ENCODE results near the gene WNT9B. TPM values are rescaled to one million over a fixed set of nuclear protein-coding genes. Genes with fewer than 3 reads are reported as not detected.
"Not testable (repeated sequence)": the region's sequence is repeated elsewhere in the genome, so short reads cannot be mapped to it uniquely, and the experiment has no call there.

The WNT9B gene
- total RNA-seq, 1 donor from 2014 or later, result 0.42 TPM

GRCh38 chr17:46820592-46821450 is 30.6 kb upstream of the WNT9B start:
- intact Hi-C loops (cut with micrococcal nuclease), result no loop called here

GRCh38 chr17:46821482-46822387 is 29.6 kb upstream of the WNT9B start:
- intact Hi-C loops (cut with micrococcal nuclease), result no loop called here
- DNase-seq, result no peak
- ATAC-seq, result no peak

More at GRCh38 chr17:46820592-46821450, 30.6 kb upstream of the WNT9B start:
- DNase-seq (no peak), ATAC-seq (no peak)

GRCh38 chr17:46822388-46822921 is 28.9 kb upstream of the WNT9B start:
- no peak for ATAC-seq
- intact Hi-C loops (cut with micrococcal nuclease), result no loop called here
- DNase-seq, result no peak

GRCh38 chr17:46823657-46824056 is 27.7 kb upstream of the WNT9B start:
- intact Hi-C loops (cut with micrococcal nuclease), result no loop called here
- DNase-seq (no peak), ATAC-seq (no peak)

DNA sequence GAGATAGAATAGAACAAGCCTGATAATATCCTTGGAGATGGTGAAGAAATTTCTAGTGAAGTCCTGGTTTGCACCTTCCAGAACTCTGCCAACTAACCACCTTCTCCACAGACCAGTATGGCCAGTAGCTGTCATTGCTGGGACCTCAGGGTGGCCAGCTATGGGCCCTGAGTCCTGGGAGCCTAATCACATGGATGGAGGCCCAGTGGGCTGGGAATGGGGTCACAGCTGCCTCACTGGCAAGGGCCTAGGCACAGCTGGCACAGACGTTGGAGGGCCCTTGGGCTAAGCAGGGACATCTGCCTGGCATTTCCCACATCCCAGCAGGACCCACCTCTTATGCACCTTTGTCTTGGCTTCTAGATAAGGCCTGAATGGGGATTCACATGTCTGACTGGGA is 25.3 kb upstream of the WNT9B start:
- DNase-seq, result no peak
- intact Hi-C loops (cut with micrococcal nuclease), result no loop called here
- ATAC-seq, result no peak

DNA sequence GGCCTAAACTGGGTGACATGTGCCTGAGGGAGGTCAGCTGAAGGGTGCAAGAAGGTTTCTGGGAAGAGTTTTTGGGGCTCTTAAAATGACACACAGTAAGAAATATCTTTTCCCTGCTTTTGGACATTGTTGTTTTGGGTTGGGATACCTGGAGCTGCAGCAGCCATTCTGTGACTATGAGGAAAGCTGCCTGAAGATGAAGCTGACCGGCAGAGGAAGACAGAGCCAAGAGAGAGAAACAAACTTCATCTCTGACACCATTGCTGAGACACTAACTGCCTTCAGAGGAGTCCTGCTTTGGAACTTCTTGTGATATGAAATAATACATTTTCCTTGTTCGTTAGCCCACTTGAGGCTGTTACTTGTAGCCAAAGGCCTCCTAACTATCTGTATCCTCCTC is 24.1 kb upstream of the WNT9B start:
- ATAC-seq, result no peak
- DNase-seq, result no peak
- intact Hi-C loops (cut with micrococcal nuclease), result no loop called here

- DNase-seq, result no peak
- ATAC-seq, result no peak
- intact Hi-C loops (cut with micrococcal nuclease), result no loop called here
Measured at GRCh38 chr17:46831573-46832330, 19.6 kb upstream of the WNT9B start.

DNA sequence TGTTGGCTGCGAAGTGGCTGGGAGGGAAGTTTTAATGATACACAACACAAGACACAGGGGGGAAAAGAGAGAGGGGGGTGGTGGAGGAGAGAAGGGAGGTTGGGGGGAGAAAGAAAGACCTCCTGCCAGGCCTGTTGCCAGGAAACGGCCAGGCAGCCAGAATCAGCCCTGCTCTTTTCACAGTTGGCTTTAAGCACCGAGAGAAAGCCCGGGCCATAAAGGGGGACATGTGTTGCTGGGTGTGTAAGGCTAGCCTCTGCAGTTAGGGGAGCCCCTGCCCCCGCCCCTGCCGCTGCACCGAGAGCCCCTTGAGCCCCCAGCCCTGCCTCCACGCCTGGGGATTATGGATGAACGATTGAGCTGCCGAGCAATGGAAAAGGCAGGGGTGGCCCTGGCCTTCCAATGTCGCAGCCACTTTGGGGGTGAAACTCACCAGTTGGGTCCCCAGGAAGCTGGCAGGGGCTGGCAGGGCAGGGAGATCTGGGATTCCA is 19.0 kb upstream of the WNT9B start:
- DNase-seq (no peak), ATAC-seq (no peak)
- intact Hi-C loops (cut with micrococcal nuclease), result no loop called here

GRCh38 chr17:46832945-46833839 is 18.2 kb upstream of the WNT9B start:
- DNase-seq (peak; percentile 43), ATAC-seq (peak; percentile 73)
- intact Hi-C loops (cut with micrococcal nuclease), result no loop called here

- DNase-seq (no peak), ATAC-seq (no peak)
- intact Hi-C loops (cut with micrococcal nuclease), result no loop called here
Measured at GRCh38 chr17:46833840-46834208, 17.6 kb upstream of the WNT9B start.

DNA sequence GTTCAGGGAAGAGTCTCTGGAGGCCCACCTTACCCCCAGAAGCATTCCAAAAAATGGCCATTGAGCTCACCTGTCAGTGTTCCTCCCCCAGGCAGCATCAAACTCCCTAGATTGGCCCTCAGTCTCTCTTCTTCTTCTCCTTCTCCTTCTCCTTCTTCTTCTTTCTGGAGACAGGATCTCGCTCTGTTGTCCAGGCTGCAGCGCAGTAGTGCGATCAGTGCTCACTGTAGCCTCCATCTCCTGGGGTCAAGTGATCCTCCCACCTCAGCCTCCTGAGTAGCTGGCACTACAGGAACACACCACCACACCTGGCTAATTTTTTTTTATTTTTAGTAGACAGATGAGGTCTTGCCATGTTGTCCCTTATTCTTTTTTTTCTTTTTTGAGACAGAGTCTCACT is 16.5 kb upstream of the WNT9B start:
- no peak for DNase-seq
- ATAC-seq, result no peak
- intact Hi-C loops (cut with micrococcal nuclease), result no loop called here

DNA sequence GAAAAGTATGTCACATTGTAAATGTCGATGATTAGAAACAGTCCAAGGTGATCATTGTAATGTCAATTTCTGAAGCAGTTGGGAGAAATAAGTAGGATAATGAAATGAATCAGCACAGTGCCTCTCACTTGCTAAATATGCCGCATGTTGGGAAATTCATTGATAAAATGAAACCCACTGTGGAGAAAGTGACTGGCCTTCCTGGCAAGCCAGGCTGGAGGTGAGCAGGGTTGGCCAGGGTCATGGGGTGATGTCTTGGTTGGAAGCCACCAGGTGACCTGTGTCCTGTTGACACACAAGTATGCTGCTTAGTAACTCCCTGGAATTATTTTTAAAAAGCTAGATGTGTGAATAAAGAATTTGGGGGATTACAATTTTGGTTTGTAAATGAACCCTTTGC is 14.9 kb upstream of the WNT9B start:
- intact Hi-C loops (cut with micrococcal nuclease), result no loop called here

DNA sequence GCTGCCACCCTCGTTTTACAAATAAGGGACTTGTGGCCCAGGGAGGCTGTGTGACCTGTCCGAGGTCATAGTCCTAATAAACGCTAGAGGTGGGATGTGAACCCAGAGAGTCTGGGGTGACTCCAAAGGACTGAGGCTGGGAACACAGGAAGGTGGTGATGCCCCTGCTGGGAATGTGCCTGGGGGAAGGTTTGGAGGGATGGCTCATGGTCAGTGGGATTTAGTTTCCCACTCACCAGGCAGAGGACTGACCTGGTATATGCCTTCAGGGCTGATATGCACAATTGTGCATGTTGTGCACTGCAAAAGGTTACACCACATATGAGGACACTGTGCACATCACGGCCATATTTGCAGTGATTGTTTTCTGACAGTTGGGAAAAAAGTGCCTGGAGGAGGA is 13.9 kb upstream of the WNT9B start:
- intact Hi-C loops (cut with micrococcal nuclease), result no loop called here
- DNase-seq (no peak), ATAC-seq (no peak)

More for the DNA sequence above, 14.9 kb upstream of the WNT9B start:
- no peak for ATAC-seq
- no peak for DNase-seq

DNA sequence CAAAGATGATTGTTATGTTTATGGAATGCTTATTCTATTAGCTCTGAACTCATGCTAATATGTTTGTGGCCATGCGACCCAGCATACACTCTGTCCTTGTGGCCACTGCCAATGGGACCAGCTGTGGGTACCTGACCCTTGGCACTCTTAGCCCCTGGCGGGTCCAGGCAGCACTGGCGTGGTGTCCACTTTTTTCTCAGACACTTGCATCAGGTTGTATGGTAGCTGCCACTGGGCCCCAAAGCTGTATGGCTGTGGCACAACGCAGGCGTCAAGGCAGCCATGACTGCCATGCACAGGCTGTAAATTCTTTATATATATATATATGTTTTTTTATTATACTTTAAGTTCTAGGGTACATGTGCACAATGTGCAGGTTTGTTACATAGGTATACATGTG is 12.2 kb upstream of the WNT9B start:
- intact Hi-C loops (cut with micrococcal nuclease), result no loop called here
- DNase-seq (no peak), ATAC-seq (no peak)

DNA sequence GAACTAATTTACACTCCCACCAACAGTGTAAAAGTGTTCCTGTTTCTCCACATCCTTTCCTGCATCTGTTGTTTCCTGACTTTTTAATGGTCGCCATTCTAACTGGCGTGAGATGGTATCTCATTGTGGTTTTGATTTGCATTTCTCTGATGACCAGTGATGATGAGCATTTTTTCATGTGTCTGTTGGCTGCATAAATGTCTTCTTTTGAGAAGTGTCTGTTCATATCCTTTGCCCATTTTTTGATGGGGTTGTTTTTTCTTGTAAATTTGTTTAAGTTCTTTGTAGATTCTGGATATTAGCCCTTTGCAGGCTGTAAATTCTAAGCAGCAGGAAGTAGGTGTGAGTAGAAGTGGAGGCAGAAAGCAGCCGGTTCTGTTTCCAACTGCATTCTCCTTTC is 10.8 kb upstream of the WNT9B start:
- ATAC-seq, DNase-seq: not testable (repeated sequence)
- intact Hi-C loops (cut with micrococcal nuclease), result loop anchor here (10.0 kb wide), 1 partner anchor 84 kb away; the partner anchor contains the start of gene GOSR2

DNA sequence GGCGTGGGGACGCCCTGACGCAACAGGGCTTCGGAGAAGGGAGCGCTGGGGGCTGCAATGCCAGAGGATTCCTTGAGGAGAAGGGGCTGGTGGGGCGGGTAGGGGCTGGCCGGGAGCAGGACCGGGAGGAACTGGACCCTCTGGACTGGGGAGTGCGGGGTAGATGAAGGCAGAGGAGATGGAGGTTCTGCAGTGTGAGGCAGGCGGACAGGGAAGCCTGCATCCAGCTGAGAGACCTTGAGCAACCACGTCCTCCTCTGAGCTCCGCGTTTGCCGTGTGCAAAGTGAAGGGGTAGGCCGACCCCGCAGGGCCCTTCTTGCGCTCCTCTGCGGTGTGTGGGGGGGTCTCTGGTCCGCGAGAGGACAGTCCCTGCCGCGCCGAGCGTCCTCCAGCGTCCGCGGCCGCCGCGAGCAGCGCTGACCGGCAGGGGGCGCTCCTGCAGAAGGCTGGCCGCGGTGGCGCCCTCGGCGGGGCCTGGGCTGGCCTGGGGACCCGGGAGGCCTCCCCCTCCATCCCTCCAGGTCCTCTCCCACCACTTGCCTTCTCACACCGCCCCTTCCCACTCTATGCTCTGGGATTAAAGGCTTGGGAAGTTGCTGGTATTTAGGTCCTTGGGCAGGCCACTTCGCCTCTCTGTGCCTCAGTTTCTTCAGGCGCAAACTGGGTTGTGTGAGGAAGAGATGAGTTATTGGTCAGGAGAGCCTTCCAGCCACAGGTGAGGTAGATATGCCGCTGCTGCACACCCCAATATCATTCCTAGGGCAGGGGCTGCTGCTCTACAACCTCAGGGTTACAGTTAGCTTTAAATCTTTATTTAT is 9.6 kb upstream of the WNT9B start:
- ATAC-seq, result peak; percentile 66

GRCh38 chr17:46842835-46843234 is 8.5 kb upstream of the WNT9B start:
- DNase-seq (no peak), ATAC-seq (no peak)
- intact Hi-C loops (cut with micrococcal nuclease), result loop anchor here (10.0 kb wide), 1 partner anchor 82 kb away; the partner anchor contains the start of gene GOSR2

More for the DNA sequence above, 9.6 kb upstream of the WNT9B start:
- peak; percentile 50 for DNase-seq
- intact Hi-C loops (cut with micrococcal nuclease), result loop anchor here (10.0 kb wide), 1 partner anchor 83 kb away; the partner anchor contains the start of gene GOSR2

All from left ventricle myocardium superior (tissue), 1 donor.